Measurements from ENCODE around the gene CAP2.

DNA sequence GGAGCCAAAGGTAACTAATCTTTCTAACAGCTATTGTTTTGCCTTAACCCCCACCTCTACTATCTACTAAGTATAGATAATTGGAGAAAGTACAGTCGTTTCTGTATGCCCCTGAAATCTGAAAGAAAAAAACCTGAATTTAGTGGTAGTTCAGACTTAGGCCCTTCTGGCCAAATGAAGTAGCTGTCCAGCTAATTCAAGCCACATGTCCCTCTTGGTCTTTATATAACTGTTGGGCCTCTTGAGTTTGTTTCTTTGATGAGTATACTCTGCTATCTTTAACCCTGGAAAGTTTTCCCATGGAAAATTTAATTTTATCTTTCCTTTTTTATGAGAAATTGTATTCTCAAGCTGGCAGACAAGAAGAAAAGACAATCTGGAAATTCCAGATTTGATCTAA lies 133.7 kb downstream of the CAP2 start:
- no peak for TF ChIP-seq POLR2A (IDR thresholded peaks at IDR 0.05)
- TF ChIP-seq, protein P1, sequence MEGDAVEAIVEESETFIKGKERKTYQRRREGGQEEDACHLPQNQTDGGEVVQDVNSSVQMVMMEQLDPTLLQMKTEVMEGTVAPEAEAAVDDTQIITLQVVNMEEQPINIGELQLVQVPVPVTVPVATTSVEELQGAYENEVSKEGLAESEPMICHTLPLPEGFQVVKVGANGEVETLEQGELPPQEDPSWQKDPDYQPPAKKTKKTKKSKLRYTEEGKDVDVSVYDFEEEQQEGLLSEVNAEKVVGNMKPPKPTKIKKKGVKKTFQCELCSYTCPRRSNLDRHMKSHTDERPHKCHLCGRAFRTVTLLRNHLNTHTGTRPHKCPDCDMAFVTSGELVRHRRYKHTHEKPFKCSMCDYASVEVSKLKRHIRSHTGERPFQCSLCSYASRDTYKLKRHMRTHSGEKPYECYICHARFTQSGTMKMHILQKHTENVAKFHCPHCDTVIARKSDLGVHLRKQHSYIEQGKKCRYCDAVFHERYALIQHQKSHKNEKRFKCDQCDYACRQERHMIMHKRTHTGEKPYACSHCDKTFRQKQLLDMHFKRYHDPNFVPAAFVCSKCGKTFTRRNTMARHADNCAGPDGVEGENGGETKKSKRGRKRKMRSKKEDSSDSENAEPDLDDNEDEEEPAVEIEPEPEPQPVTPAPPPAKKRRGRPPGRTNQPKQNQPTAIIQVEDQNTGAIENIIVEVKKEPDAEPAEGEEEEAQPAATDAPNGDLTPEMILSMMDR (IDR thresholded peaks at IDR 0.05): no peak
